ENCODE data around the gene THOC3. TPM values are rescaled to one million over a fixed set of nuclear protein-coding genes. Genes with fewer than 3 reads are reported as not detected.
A peak's percentile ranks its signal among the peaks of the same experiment; 100 is the strongest.
"Not testable (repeated sequence)": the region's sequence is repeated elsewhere in the genome, so short reads cannot be mapped to it uniquely, and the experiment has no call there.

Gene THOC3
- total RNA-seq, 1 donor from 2014 or later: 21.5 TPM

- DNase-seq (ENCODE audit: low spot score); ATAC-seq: not testable (repeated sequence)
These were observed 24.9 kb downstream of the THOC3 start for GRCh38 chr5:175943253-175943652.

GRCh38 chr5:175940632-175941031 lies 27.5 kb downstream of the THOC3 start:
- ATAC-seq; DNase-seq (ENCODE audit: low spot score): not testable (repeated sequence)

- not testable (repeated sequence) for DNase-seq (ENCODE audit: low spot score); ATAC-seq
These were observed 29.6 kb downstream of the THOC3 start for GRCh38 chr5:175938489-175938888.

- not testable (repeated sequence) for DNase-seq (ENCODE audit: low spot score); ATAC-seq
These were observed 39.4 kb downstream of the THOC3 start for GRCh38 chr5:175928752-175929151.

GRCh38 chr5:175925106-175925505 lies 43.0 kb downstream of the THOC3 start:
- ATAC-seq; DNase-seq (ENCODE audit: low spot score): not testable (repeated sequence)

- no peak for DNase-seq (ENCODE audit: low spot score)
- ATAC-seq: peak; percentile 90
These were observed 45.8 kb downstream of the THOC3 start for GRCh38 chr5:175922192-175922885.

GRCh38 chr5:175921061-175921730 lies 46.9 kb downstream of the THOC3 start:
- ATAC-seq (no peak), DNase-seq (ENCODE audit: low spot score) (no peak)

- DNase-seq (ENCODE audit: low spot score) (no peak), ATAC-seq (no peak)
These were observed 47.8 kb downstream of the THOC3 start for GRCh38 chr5:175920231-175920811.

GRCh38 chr5:175915066-175916037 lies 52.8 kb downstream of the THOC3 start:
- not testable (repeated sequence) for ATAC-seq; DNase-seq (ENCODE audit: low spot score)

GRCh38 chr5:175913835-175914672 lies 54.1 kb downstream of the THOC3 start:
- ATAC-seq: peak; percentile 91
- DNase-seq (ENCODE audit: low spot score): not testable (repeated sequence)

GRCh38 chr5:175910072-175910471 lies 58.0 kb downstream of the THOC3 start:
- DNase-seq (ENCODE audit: low spot score); ATAC-seq: not testable (repeated sequence)

Other genes starting within 250 kb of the THOC3 start
- gene CPLX2, start 96.7 kb downstream of the THOC3 start, total RNA-seq: not detected